Measurements from ENCODE around the gene DRC1. TPM values are rescaled to one million over a fixed set of nuclear protein-coding genes. Genes with fewer than 3 reads are reported as not detected.

Gene DRC1
- total RNA-seq, 2 donors from 2014 or later: not detected

DNA sequence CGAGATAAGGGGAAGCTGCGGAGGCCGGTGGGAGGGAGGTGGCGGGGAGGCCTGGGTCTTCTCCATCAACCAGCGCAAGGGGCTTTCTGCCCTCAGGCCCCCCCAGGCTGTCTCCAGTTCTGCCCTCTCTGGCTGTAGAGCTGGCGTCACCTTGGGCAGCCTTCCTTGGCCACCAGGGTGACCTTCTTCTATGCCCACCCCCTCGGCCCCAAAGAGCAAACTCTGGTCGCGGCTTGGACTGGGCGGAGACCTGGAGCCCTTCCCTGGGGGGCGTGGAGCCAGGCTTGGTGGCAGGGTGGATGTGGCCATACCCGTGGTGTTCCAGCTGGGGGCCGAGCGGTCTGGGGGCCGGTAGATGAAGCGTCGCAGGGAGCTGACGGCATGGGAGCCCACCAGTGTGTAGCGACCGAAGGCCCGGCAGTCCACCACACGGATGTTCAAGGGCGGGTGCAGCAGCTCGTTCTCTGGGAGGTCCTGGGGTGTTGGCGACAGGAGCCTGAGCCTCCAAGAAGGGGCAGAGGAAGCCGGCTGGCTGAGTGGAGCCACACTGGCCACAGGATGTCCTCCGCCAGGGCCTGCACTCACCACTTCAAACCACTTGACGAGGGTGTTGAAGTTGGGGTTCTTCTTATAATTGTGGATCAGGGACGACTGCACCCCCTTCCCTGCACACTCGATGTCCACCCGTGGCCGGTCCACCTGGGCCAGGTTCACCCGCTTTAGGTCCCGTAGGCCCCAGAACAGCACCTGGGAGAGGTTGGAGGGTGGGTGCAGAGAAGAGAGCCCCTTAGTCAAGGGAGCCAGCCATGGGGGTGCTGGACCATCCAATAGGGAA, 71.3 kb downstream of the DRC1 start:
- no peaks in the 10 kb centered on the region for H3K9me3 ChIP-seq
- H3K9ac ChIP-seq (ENCODE audit: low read depth in 2 of 2, low read length in 2 of 2): no peak overlapping the region
- no peak overlapping the region for H3K4me3 ChIP-seq
- intact Hi-C loops (cut with DNase I): no loop called here
- no peak for DNase-seq
- no peaks in the 10 kb centered on the region for H3K36me3 ChIP-seq
- no peaks in the 10 kb centered on the region for H3K4me1 ChIP-seq
- TF ChIP-seq, protein P1, sequence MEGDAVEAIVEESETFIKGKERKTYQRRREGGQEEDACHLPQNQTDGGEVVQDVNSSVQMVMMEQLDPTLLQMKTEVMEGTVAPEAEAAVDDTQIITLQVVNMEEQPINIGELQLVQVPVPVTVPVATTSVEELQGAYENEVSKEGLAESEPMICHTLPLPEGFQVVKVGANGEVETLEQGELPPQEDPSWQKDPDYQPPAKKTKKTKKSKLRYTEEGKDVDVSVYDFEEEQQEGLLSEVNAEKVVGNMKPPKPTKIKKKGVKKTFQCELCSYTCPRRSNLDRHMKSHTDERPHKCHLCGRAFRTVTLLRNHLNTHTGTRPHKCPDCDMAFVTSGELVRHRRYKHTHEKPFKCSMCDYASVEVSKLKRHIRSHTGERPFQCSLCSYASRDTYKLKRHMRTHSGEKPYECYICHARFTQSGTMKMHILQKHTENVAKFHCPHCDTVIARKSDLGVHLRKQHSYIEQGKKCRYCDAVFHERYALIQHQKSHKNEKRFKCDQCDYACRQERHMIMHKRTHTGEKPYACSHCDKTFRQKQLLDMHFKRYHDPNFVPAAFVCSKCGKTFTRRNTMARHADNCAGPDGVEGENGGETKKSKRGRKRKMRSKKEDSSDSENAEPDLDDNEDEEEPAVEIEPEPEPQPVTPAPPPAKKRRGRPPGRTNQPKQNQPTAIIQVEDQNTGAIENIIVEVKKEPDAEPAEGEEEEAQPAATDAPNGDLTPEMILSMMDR (IDR thresholded peaks at IDR 0.05): no peak
- H3K27ac ChIP-seq: no peak overlapping the region
- H3K27me3 ChIP-seq: no peaks in the 10 kb centered on the region

DNA sequence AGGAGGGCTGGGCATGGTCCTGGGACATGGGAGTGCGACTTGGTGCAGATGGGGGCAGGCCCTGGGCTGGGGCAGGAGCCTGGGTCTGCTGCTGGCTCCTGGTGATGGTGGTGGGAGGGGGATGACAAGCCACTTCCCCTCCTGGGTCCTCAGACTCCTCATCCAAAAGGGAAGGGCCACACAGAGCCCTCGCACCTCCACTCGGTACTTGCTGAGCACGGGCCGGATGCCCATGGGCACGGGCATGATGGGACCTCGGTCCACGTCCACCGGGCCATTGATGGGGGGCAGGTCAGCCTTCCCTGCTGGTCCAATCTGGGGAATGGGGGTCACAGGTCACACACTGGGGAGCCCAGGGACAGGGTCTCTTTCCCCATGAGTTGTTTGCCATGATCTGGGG, 72.1 kb downstream of the DRC1 start:
- Histone ChIP-seq H3K9me3 (no peaks in the 10 kb centered on the region), H3K36me3 (no peaks in the 10 kb centered on the region), H3K4me3 (no peak overlapping the region), H3K4me1 (no peaks in the 10 kb centered on the region), H3K27ac (no peak overlapping the region), H3K27me3 (no peaks in the 10 kb centered on the region), H3K9ac (ENCODE audit: low read depth in 2 of 2, low read length in 2 of 2) (no peak overlapping the region)
- intact Hi-C loops (cut with DNase I): no loop called here
- TF ChIP-seq, protein P1 (IDR thresholded peaks at IDR 0.05): no peak
- no peak for DNase-seq

DNA sequence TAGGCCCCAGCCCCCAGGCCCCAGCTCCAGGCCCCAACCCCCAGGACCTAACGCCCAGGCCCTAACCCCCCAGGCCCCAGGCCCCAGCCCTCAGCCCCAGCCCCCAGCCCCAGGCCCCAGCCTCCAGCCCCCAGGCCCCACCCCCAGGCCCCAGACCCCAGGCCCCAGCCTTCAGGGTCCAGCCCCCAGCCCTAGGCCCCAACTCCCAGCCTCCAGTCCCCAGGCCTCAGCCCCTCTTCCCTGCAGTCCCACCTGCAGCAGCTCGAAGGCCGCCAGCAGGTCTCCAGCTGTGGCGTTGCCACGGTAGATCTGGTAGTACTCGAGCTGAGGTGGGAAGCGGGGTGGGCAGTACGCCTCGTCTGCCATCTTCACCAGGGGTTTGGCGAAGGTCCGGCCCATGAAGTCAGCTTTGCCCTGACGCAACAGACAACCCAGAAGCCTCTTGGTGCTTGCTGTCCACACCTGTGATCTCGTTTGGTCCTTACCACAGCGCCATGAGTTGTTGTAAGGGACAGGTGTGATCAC, 72.6 kb downstream of the DRC1 start:
- DNase-seq: no peak

DNA sequence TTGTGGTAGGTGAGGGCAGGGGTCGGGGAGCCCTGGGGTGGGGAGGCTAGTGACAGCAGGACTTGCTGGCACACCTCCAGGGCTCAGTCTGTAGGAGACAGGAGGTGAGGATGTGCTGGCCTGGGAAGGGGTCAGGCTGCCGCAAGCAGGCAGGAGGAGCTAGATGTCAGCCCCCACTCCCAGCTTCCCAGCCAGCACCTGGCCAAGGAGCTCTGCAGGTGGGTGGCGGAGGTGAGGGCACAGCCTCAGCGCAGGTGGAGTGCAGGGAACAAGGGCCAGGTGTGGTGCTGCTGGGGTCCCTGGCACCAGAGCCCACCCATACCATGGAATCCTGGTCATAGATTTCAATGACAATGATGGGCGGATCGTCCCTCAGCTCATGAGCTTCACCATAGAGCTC, 73.3 kb downstream of the DRC1 start:
- Histone ChIP-seq H3K36me3 (no peaks in the 10 kb centered on the region), H3K27ac (no peak overlapping the region), H3K9ac (ENCODE audit: low read depth in 2 of 2, low read length in 2 of 2) (no peak overlapping the region), H3K27me3 (no peaks in the 10 kb centered on the region), H3K4me1 (no peaks in the 10 kb centered on the region), H3K9me3 (no peaks in the 10 kb centered on the region), H3K4me3 (no peak overlapping the region)
- TF ChIP-seq, protein P1 (IDR thresholded peaks at IDR 0.05): no peak
- intact Hi-C loops (cut with DNase I): no loop called here
- DNase-seq: no peak

More for the DNA sequence above, 72.6 kb downstream of the DRC1 start:
- Histone ChIP-seq H3K9me3 (no peaks in the 10 kb centered on the region), H3K27me3 (no peaks in the 10 kb centered on the region), H3K4me3 (no peak overlapping the region), H3K36me3 (no peaks in the 10 kb centered on the region), H3K4me1 (no peaks in the 10 kb centered on the region), H3K27ac (no peak overlapping the region), H3K9ac (ENCODE audit: low read depth in 2 of 2, low read length in 2 of 2) (no peak overlapping the region)
- TF ChIP-seq, protein P1 (IDR thresholded peaks at IDR 0.05): no peak
- intact Hi-C loops (cut with DNase I): no loop called here

DNA sequence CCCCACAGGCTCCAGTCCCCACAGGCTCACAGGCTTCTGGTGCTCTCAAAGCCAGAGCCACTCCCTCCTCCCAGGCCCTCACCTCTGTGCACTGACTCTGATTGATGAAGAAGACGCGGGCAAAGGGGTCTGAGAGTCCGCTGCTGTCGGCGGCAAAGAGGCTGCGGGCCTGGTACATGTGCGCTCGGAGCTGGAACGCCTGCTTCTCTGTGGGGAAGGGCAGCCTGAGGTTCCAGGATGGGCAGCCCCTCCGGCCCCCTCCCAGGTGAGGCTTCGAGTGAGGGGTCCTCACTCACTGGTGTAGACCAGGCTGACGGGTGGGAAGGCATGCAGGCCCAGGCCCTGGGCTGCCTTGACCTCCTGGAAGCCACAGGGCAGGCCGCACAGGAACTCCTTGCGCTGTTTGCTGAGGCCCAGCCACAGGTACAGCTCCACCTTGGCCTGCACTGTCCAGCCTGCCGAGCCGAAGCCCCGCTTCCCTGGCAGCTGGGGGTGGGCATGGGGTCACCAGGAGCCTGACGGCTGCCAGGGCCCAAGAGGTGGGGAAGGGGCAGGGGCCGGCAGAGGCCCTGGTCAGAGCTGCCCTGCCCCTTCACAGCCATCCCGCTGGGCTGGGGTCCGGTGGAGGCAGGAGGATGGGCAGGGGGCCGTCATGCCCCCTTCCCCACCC, 74.2 kb downstream of the DRC1 start:
- intact Hi-C loops (cut with DNase I): no loop called here
- Histone ChIP-seq H3K4me1 (no peaks in the 10 kb centered on the region), H3K9me3 (no peaks in the 10 kb centered on the region), H3K36me3 (no peaks in the 10 kb centered on the region), H3K9ac (ENCODE audit: low read depth in 2 of 2, low read length in 2 of 2) (no peak overlapping the region), H3K27ac (no peak overlapping the region), H3K27me3 (no peaks in the 10 kb centered on the region), H3K4me3 (no peak overlapping the region)
- DNase-seq: no peak
- TF ChIP-seq, protein P1 (IDR thresholded peaks at IDR 0.05): no peak

Measured in colonic mucosa (tissue), 4 donors.